SK-N-SH (cell line): Measurements from ENCODE around the gene PTPRC. TPM values are rescaled to one million over a fixed set of nuclear protein-coding genes. Genes with fewer than 3 reads are reported as not detected.

Experiments
- CTCF ChIA-PET: fragments of 300-600, 350-600 bp; formaldehyde crosslinking; extraction: SDS; loops from one replicate; lab custom pipeline; 2021; lab: Yijun Ruan, JAX
- POLR2A ChIA-PET: fragments of 350-600 bp; sonication (Branson Sonifier 250); formaldehyde crosslinking; extraction: SDS; loops from one replicate; lab custom pipeline; 2020; ENCODE audit warnings: antibody characterized with exemption, inconsistent platforms; lab: Yijun Ruan, JAX
- DNase-seq: peaks from one replicate; pipeline ENCODE4 v3.0.0; 2012
- H2AFZ ChIP-seq: fragments of 200-600 bp; sonication (generic); 2 replicates; pipeline ENCODE4 v1.8.1; 2016; ENCODE audit warnings: antibody characterized with exemption, mild to moderate bottlenecking, low read depth
- H3F3A ChIP-seq: fragments of 200-600 bp; sonication (generic); replicated peaks from 2 replicates; pipeline ENCODE3; 2016; ENCODE audit warnings: antibody characterized with exemption, mild to moderate bottlenecking; ENCODE audit not compliant: insufficient read depth
- H3K27ac ChIP-seq, 2 experiments: fragments of 200-500 bp in 1 of 2; fragments of 200-600 bp in 1 of 2; sonication (Bioruptor generic) in 1 of 2; sonication (generic), shearing (Covaris generic) in 1 of 2; 2 replicates each; pipeline versions ENCODE4 v1.5.1 to v1.6.1; 2014 to 2016; ENCODE audit warnings: low read depth in 2 of 2, inconsistent platforms in 1 of 2, low read length in 1 of 2, mild to moderate bottlenecking in 1 of 2, mixed read lengths in 1 of 2
- H3K27me3 ChIP-seq: fragments of 200-600 bp; sonication (generic), shearing (Covaris generic); 2 replicates; pipeline ENCODE4 v1.6.1; 2016; ENCODE audit warnings: mixed run types; ENCODE audit not compliant: insufficient read depth
- H3K36me3 ChIP-seq, 2 experiments: fragments of 200-500 bp in 1 of 2; fragments of 200-600 bp in 1 of 2; sonication (Bioruptor generic) in 1 of 2; sonication (generic) in 1 of 2; replicated peaks in 1 of 2; 2 replicates each; pipeline versions ENCODE3 to v1.5.1; 2014 to 2016; ENCODE audit warnings: low read length in 1 of 2, mild to moderate bottlenecking in 1 of 2; ENCODE audit not compliant: insufficient read depth in 2 of 2, control insufficient read depth in 1 of 2
- H3K4me1 ChIP-seq, 2 experiments: fragments of 200-500 bp in 1 of 2; fragments of 200-600 bp in 1 of 2; sonication (Bioruptor generic) in 1 of 2; sonication (generic), shearing (Covaris generic) in 1 of 2; 2 replicates each; pipeline versions ENCODE4 v1.5.1 to v1.6.1; 2014 to 2016; ENCODE audit warnings: low read depth in 1 of 2, low read length in 1 of 2, mixed run types in 1 of 2; ENCODE audit not compliant: insufficient read depth in 2 of 2, control insufficient read depth in 1 of 2
- H3K4me2 ChIP-seq: fragments of 200-600 bp; sonication (generic), shearing (Covaris generic); 2 replicates; pipeline ENCODE4 v1.6.1; 2017; ENCODE audit warnings: mixed run types
- H3K4me3 ChIP-seq, 2 experiments: fragments of 200-500 bp in 1 of 2; fragments of 200-600 bp in 1 of 2; sonication (Bioruptor generic) in 1 of 2; sonication (generic), shearing (Covaris generic) in 1 of 2; 2 replicates each; pipeline versions ENCODE4 v1.5.1 to v1.8.1; 2014 to 2016; ENCODE audit warnings: low read depth in 2 of 2, inconsistent platforms in 1 of 2, low read length in 1 of 2, mild to moderate bottlenecking in 1 of 2, mixed read lengths in 1 of 2, moderate library complexity in 1 of 2
- H3K79me2 ChIP-seq: fragments of 200-600 bp; sonication (generic); 2 replicates; pipeline ENCODE4 v1.8.1; 2017; ENCODE audit warnings: mild to moderate bottlenecking; ENCODE audit not compliant: insufficient read depth
- H3K9ac ChIP-seq: fragments of 200-600 bp; sonication (generic); 2 replicates; pipeline ENCODE4 v1.6.1; 2017; ENCODE audit warnings: mixed run types
- H3K9me2 ChIP-seq: fragments of 200-600 bp; sonication (generic); 2 replicates; pipeline ENCODE4 v1.6.1; 2017; ENCODE audit warnings: mixed run types
- H3K9me3 ChIP-seq: fragments of 200-600 bp; sonication (generic); 2 replicates; pipeline ENCODE4 v1.6.1; 2017; ENCODE audit warnings: mixed run types, mild to moderate bottlenecking, moderate library complexity
- H4K20me1 ChIP-seq: fragments of 200-600 bp; sonication (generic); 2 replicates; pipeline ENCODE4 v1.6.1; 2017; ENCODE audit warnings: mild to moderate bottlenecking, mixed run types; ENCODE audit not compliant: insufficient read depth
- EZH2phosphoT487 ChIP-seq: fragments of 200-600 bp; sonication (generic); IDR thresholded peaks from 2 replicates; pipeline ENCODE4 v1.6.1; 2017; ENCODE audit warnings: low read depth, mixed run types, mild to moderate bottlenecking, antibody characterized with exemption, moderate library complexity, borderline replicate concordance
- FOSL2 ChIP-seq: IDR thresholded peaks from 2 replicates; pipeline ENCODE4 v1.4.0; 2012; ENCODE audit warnings: low read depth, mild to moderate bottlenecking, moderate library complexity, borderline replicate concordance
- FOXJ3 ChIP-seq: sonication (generic); formaldehyde crosslinking; IDR thresholded peaks from 2 replicates; pipeline ENCODE4 v1.5.1; 2020; ENCODE audit warnings: mild to moderate bottlenecking, missing genetic modification reagents
- GATA2 ChIP-seq: sonication (generic); formaldehyde crosslinking; IDR thresholded peaks from 2 replicates; pipeline ENCODE4 v1.5.0; 2020; ENCODE audit warnings: mild to moderate bottlenecking, missing genetic modification reagents
- MEF2A ChIP-seq: IDR thresholded peaks from 2 replicates; pipeline ENCODE4 v1.4.0; 2012; ENCODE audit warnings: low read depth, borderline replicate concordance
- MXI1 ChIP-seq: IDR thresholded peaks from 2 replicates; pipeline ENCODE4 v1.6.1; 2012; ENCODE audit warnings: mild to moderate bottlenecking, low read depth, low read length, improper control_type of control experiment
- NFIC ChIP-seq: IDR thresholded peaks from 2 replicates; pipeline ENCODE4 v1.4.0; 2012; ENCODE audit warnings: borderline replicate concordance
- NRF1 ChIP-seq: IDR thresholded peaks from 2 replicates; pipeline ENCODE4 v1.6.1; 2012; ENCODE audit warnings: low read depth, mild to moderate bottlenecking, low read length
- RAD21 ChIP-seq: IDR thresholded peaks from 2 replicates; pipeline ENCODE4 v1.6.1; 2012; ENCODE audit warnings: mild to moderate bottlenecking, low read length
- SIN3A ChIP-seq: IDR thresholded peaks from 2 replicates; pipeline ENCODE4 v1.6.1; 2012; ENCODE audit warnings: low read depth, mild to moderate bottlenecking, low read length, moderate library complexity, borderline replicate concordance
- YY1 ChIP-seq: IDR thresholded peaks from 2 replicates; pipeline ENCODE4 v1.4.0; 2012; ENCODE audit warnings: low read depth, mild to moderate bottlenecking
- WGBS: methylation state at CpG from one replicate; pipeline ENCODE4 v1.1.6; 2017; ENCODE audit warnings: low lambda C conversion rate; 5-methylcytosine and 5-hydroxymethylcytosine counted together
- polyA plus RNA-seq, 3 experiments: library from polyadenylated mRNA; depleted of rRNA; stranded (reverse); fragments of >200 nt; gene quantifications; 2 replicates each; pipeline ENCODE4 v1.2.3, GENCODE V29; 2012
- TF ChIP-seq, protein P1 (sequence below): IDR thresholded peaks from 2 replicates; pipeline ENCODE4 v1.4.0; 2012; ENCODE audit warnings: low read depth, borderline replicate concordance
- TF ChIP-seq, protein P2 (sequence below): IDR thresholded peaks from 2 replicates; pipeline ENCODE4 v1.6.1; 2012; ENCODE audit warnings: mild to moderate bottlenecking, low read depth, low read length, moderate library complexity

PTPRC gene
- polyA plus RNA-seq, 1 of the 3 experiments (the other 2 are of a cell fraction) = 0.03 TPM

DNA sequence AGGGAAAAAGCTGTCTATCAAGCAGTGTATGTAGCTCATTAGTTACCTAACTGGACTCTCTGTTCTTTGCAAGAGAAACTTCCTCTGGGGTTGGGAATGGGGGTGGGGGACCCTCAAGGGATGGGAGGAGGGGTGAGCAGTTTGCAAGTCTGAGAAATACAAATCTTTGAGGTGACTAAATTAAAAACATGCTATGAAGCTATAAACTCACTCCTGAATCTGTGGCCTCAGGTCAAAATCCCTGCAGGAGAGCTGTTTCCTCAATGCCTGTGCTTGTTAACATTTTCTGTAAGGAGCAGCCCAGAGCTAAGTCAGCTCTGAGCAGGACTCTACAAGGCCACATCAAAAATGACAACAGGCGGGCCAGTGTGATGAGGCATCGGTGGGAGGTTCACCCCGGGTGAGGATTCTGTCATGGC, 32.8 kb upstream of the PTPRC start:
- Histone ChIP-seq H2AFZ (no peak overlapping the region), H3K4me1 (peaks cover 0 to 13% of the 10 kb centered on the region in 2 experiments; a peak in 2 of 4 replicates), H3K9me2 (no peaks in the 10 kb centered on the region), H4K20me1 (no peaks in the 10 kb centered on the region), H3K36me3 (no peaks in the 10 kb centered on the region), H3K9me3 (no peaks in the 10 kb centered on the region), H3K27ac (peak overlapping the region in 1 of 2 experiments; percentile 22; a peak in 2 of 4 replicates), H3K9ac (no peak overlapping the region), H3K4me3 (no peak overlapping the region), H3K4me2 (no peak overlapping the region), H3F3A (no peaks in the 10 kb centered on the region), H3K79me2 (no peaks in the 10 kb centered on the region)
- WGBS = 93% methylated on average over 3 of the region's 3 CpGs
- ChIA-PET POLR2A (no interaction called here), CTCF (interaction anchor here (1.0 kb wide), 1 partner anchor 1086 kb away, joined by 3 read pairs; no protein-coding TSS in a partner anchor)
- no peak for DNase-seq
- TF ChIP-seq EZH2phosphoT487 = no peak
- TF ChIP-seq MEF2A = no peak
- TF ChIP-seq SIN3A = no peak
- TF ChIP-seq YY1 = no peak
- no peak for TF ChIP-seq MXI1
- TF ChIP-seq RAD21 = no peak
- TF ChIP-seq, protein P1, sequence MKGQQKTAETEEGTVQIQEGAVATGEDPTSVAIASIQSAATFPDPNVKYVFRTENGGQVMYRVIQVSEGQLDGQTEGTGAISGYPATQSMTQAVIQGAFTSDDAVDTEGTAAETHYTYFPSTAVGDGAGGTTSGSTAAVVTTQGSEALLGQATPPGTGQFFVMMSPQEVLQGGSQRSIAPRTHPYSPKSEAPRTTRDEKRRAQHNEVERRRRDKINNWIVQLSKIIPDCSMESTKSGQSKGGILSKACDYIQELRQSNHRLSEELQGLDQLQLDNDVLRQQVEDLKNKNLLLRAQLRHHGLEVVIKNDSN = no peak
- no peak for TF ChIP-seq NFIC
- no peak for TF ChIP-seq FOXJ3 (CRISPR knock-in tag)
- TF ChIP-seq NRF1 = no peak
- TF ChIP-seq, protein P2, sequence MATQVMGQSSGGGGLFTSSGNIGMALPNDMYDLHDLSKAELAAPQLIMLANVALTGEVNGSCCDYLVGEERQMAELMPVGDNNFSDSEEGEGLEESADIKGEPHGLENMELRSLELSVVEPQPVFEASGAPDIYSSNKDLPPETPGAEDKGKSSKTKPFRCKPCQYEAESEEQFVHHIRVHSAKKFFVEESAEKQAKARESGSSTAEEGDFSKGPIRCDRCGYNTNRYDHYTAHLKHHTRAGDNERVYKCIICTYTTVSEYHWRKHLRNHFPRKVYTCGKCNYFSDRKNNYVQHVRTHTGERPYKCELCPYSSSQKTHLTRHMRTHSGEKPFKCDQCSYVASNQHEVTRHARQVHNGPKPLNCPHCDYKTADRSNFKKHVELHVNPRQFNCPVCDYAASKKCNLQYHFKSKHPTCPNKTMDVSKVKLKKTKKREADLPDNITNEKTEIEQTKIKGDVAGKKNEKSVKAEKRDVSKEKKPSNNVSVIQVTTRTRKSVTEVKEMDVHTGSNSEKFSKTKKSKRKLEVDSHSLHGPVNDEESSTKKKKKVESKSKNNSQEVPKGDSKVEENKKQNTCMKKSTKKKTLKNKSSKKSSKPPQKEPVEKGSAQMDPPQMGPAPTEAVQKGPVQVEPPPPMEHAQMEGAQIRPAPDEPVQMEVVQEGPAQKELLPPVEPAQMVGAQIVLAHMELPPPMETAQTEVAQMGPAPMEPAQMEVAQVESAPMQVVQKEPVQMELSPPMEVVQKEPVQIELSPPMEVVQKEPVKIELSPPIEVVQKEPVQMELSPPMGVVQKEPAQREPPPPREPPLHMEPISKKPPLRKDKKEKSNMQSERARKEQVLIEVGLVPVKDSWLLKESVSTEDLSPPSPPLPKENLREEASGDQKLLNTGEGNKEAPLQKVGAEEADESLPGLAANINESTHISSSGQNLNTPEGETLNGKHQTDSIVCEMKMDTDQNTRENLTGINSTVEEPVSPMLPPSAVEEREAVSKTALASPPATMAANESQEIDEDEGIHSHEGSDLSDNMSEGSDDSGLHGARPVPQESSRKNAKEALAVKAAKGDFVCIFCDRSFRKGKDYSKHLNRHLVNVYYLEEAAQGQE = no peak
- TF ChIP-seq, all 33 proteins: peak for 0
- no peaks in the 10 kb centered on the region for H3K27me3 ChIP-seq

DNA sequence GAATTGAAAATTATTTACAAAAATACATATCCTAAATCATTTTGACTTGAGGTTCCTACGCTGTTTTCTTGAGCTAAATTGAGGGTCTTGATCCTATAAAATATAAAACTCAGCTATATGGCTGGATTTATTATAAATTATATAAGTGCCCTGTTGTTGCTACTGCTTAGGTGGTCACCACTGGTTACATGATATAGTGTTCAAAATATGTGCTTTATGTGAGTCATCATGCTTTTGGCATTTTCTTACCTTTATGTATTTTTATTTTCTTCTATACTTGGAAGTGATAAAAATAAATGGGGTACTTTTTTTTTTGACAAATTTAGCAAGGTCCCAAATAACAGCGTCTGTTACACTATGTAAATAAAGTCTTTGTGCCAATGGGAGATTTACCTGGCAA, 31.1 kb upstream of the PTPRC start:
- no peak for DNase-seq
- 87% methylated on average over 2 of the region's 2 CpGs for WGBS
- Histone ChIP-seq H3F3A (no peaks in the 10 kb centered on the region), H3K4me1 (peaks cover 0 to 13% of the 10 kb centered on the region in 2 experiments; a peak in 2 of 4 replicates), H2AFZ (no peak overlapping the region), H3K4me3 (no peak overlapping the region), H4K20me1 (no peaks in the 10 kb centered on the region), H3K9me2 (no peaks in the 10 kb centered on the region), H3K27me3 (no peaks in the 10 kb centered on the region), H3K79me2 (no peaks in the 10 kb centered on the region), H3K36me3 (no peaks in the 10 kb centered on the region), H3K9ac (no peak overlapping the region), H3K9me3 (no peaks in the 10 kb centered on the region), H3K27ac (no peak overlapping the region), H3K4me2 (no peak overlapping the region)
- ChIA-PET CTCF (interaction anchor here (0.9 kb wide), 1 partner anchor 16 kb away, joined by 3 read pairs; no protein-coding TSS in a partner anchor), POLR2A (no interaction called here)
- TF ChIP-seq GATA2 (CRISPR knock-in tag) (no peak), FOSL2 (peak; percentile 7; the same call in 1 of the 2 replicates)
